HG03066 (cell line): ENCODE data around the gene TLE5.
"Not testable (repeated sequence)": the region's sequence is repeated elsewhere in the genome, so short reads cannot be mapped to it uniquely, and the experiment has no call there.

Experiments used
- ATAC-seq: cut with Tn5 transposase; IDR thresholded peaks from one replicate; pipeline ENCODE4 v1.9.1; 2021; ENCODE audit warnings: low read depth; ENCODE audit not compliant: unreplicated experiment

Gene TLE5

GRCh38 chr19:3064011-3064330 is 1.7 kb upstream of the TLE5 start:
- ATAC-seq: no peak

- no peak for ATAC-seq
Measured at GRCh38 chr19:3061182-3062161, 823 bp downstream of the TLE5 start.

GRCh38 chr19:3060857-3061181 is 1.5 kb downstream of the TLE5 start:
- ATAC-seq: no peak

- no peak for ATAC-seq
Measured at GRCh38 chr19:3059653-3060052, 2.6 kb downstream of the TLE5 start.

GRCh38 chr19:3058821-3059314 is 3.4 kb downstream of the TLE5 start:
- ATAC-seq: no peak

GRCh38 chr19:3058009-3058820 is 4.1 kb downstream of the TLE5 start:
- ATAC-seq: no peak

- no peak for ATAC-seq
Measured at GRCh38 chr19:3057275-3057714, 5.0 kb downstream of the TLE5 start.

- ATAC-seq: no peak
Measured at GRCh38 chr19:3056417-3057088, 5.7 kb downstream of the TLE5 start.

GRCh38 chr19:3055741-3056416 is 6.4 kb downstream of the TLE5 start:
- ATAC-seq: no peak

GRCh38 chr19:3054972-3055740 is 7.1 kb downstream of the TLE5 start:
- ATAC-seq: no peak

- ATAC-seq: no peak
Measured at GRCh38 chr19:3054265-3054971, 7.9 kb downstream of the TLE5 start.

GRCh38 chr19:3053780-3054179 is 8.5 kb downstream of the TLE5 start:
- no peak for ATAC-seq

- ATAC-seq: no peak
Measured at GRCh38 chr19:3053218-3053621, 9.1 kb downstream of the TLE5 start.

- not testable (repeated sequence) for ATAC-seq
Measured at GRCh38 chr19:3050016-3050415, 12.3 kb downstream of the TLE5 start.

- ATAC-seq: no peak
Measured at GRCh38 chr19:3049089-3049488, 13.2 kb downstream of the TLE5 start.

GRCh38 chr19:3048190-3048533 is 14.1 kb downstream of the TLE5 start:
- ATAC-seq: no peak

- ATAC-seq: no peak
Measured at GRCh38 chr19:3047496-3048189, 14.7 kb downstream of the TLE5 start.

- no peak for ATAC-seq
Measured at GRCh38 chr19:3046698-3047495, 15.4 kb downstream of the TLE5 start.
